SH-SY5Y (cell line): Measurements from ENCODE around the gene SLC4A8.

ENCODE experiments used
- GATA2 ChIP-seq: IDR thresholded peaks from 2 replicates; pipeline ENCODE4 v1.6.1; 2011; ENCODE audit warnings: mild to moderate bottlenecking, low read depth, low read length
- GATA3 ChIP-seq: IDR thresholded peaks from 2 replicates; pipeline ENCODE4 v1.6.1; 2011; ENCODE audit warnings: low read depth, mild to moderate bottlenecking, low read length, moderate library complexity

DNA sequence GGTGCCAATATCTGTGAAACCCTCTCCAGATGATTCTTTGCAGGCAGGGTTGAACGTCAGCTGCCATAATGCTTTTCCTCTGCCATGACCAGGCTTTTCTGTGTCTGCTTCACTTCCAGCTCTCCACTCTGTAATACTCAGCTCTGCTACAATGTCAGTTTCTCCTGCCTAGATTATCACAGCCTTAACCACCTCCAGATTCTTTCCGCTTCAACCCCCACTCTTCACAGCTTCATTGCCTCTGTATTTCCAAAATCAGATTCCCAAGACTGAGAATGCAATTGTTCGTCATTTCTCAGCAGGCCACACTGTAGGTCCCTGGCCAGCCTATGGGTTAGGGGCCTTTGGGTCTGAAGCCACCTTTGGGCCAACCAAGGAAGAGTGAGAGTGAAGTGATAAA is 92.7 kb downstream of the SLC4A8 start:
- TF ChIP-seq GATA2 (no peak), GATA3 (no peak)
